Measurements from ENCODE around the gene ENDOD1. TPM values are rescaled to one million over a fixed set of nuclear protein-coding genes. Genes with fewer than 3 reads are reported as not detected.

Gene ENDOD1
- total RNA-seq, 1 donor from 2014 or later = 29.8 TPM

DNA sequence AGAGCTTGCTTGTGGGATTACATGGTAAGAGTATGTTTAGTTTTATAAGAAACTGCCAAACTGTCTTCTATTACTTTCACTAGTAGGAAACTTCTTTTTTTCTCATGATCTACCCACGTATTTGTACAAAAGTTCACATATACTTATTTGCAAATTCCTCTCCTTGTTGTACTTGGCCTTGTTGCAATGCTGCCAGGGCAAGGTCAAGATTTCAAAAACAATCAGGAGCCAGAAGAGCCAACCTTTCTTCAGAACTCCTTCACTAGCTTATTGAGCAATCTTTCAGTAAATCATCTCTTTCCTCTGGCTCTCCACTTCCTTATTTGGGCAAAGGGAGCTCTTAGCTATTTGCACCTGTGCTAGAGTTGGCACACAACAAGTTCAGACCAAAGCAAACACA is 13.2 kb upstream of the ENDOD1 start:
- H3K9ac ChIP-seq (ENCODE audit: low read length) = no peak overlapping the region
- peak overlapping the region; percentile 27 for H3K4me2 ChIP-seq (ENCODE audit: low read length)
- peak; percentile 84 for DNase-seq (ENCODE audit: low read depth)
- H3K27me3 ChIP-seq (ENCODE audit: insufficient read depth, low read length) = no peaks in the 10 kb centered on the region
- H3K27me3 Mint-ChIP-seq (ENCODE audit: low read depth, unreplicated experiment) = no peaks in the 10 kb centered on the region
- H4K20me1 ChIP-seq (ENCODE audit: insufficient read depth, low read length) = no peaks in the 10 kb centered on the region
- H3K36me3 ChIP-seq (ENCODE audit: insufficient read depth, low read length) = no peaks in the 10 kb centered on the region
- no peaks in the 10 kb centered on the region for H3K9me3 ChIP-seq (ENCODE audit: insufficient read depth, low read depth, low read length)
- H3K4me3 ChIP-seq (ENCODE audit: insufficient read depth, low read depth, low read length) = no peak overlapping the region
- H3K9me3 Mint-ChIP-seq (ENCODE audit: unreplicated experiment) = no peaks in the 10 kb centered on the region
- TF ChIP-seq, protein P1, sequence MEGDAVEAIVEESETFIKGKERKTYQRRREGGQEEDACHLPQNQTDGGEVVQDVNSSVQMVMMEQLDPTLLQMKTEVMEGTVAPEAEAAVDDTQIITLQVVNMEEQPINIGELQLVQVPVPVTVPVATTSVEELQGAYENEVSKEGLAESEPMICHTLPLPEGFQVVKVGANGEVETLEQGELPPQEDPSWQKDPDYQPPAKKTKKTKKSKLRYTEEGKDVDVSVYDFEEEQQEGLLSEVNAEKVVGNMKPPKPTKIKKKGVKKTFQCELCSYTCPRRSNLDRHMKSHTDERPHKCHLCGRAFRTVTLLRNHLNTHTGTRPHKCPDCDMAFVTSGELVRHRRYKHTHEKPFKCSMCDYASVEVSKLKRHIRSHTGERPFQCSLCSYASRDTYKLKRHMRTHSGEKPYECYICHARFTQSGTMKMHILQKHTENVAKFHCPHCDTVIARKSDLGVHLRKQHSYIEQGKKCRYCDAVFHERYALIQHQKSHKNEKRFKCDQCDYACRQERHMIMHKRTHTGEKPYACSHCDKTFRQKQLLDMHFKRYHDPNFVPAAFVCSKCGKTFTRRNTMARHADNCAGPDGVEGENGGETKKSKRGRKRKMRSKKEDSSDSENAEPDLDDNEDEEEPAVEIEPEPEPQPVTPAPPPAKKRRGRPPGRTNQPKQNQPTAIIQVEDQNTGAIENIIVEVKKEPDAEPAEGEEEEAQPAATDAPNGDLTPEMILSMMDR (IDR thresholded peaks at IDR 0.05; ENCODE audit: insufficient read depth, low read depth, low read length) = no peak
- TF ChIP-seq EZH2 (IDR thresholded peaks at IDR 0.05; ENCODE audit: insufficient read depth, low read length) = no peak
- H2AFZ ChIP-seq (ENCODE audit: low read depth, low read length) = no peak overlapping the region
- no peak overlapping the region for H3K27ac Mint-ChIP-seq (ENCODE audit: unreplicated experiment)
- H3K4me1 Mint-ChIP-seq (ENCODE audit: low read depth, unreplicated experiment) = peaks cover 19% of the 10 kb centered on the region
- peaks cover 3% of the 10 kb centered on the region for H3K36me3 Mint-ChIP-seq (ENCODE audit: low read depth, unreplicated experiment)
- no peak overlapping the region for H3K27ac ChIP-seq (ENCODE audit: low read depth, low read length)
- H3K4me1 ChIP-seq (ENCODE audit: insufficient read depth, low read length) = peaks cover 11% of the 10 kb centered on the region
- H3K4me3 Mint-ChIP-seq (ENCODE audit: unreplicated experiment) = no peak overlapping the region
- H3K79me2 ChIP-seq (ENCODE audit: insufficient read depth, low read length) = no peaks in the 10 kb centered on the region
- FAIRE-seq = no peak

- H4K20me1 ChIP-seq (ENCODE audit: insufficient read depth, low read length) = no peaks in the 10 kb centered on the region
- no peak for FAIRE-seq
- no peak overlapping the region for H3K4me3 Mint-ChIP-seq (ENCODE audit: unreplicated experiment)
- no peak overlapping the region for H3K9ac ChIP-seq (ENCODE audit: low read length)
- peaks cover 11% of the 10 kb centered on the region for H3K4me1 ChIP-seq (ENCODE audit: insufficient read depth, low read length)
- TF ChIP-seq EZH2 (IDR thresholded peaks at IDR 0.05; ENCODE audit: insufficient read depth, low read length) = no peak
- TF ChIP-seq, protein P1 (IDR thresholded peaks at IDR 0.05; ENCODE audit: insufficient read depth, low read depth, low read length) = no peak
- no peak for DNase-seq (ENCODE audit: low read depth)
- no peaks in the 10 kb centered on the region for H3K27me3 Mint-ChIP-seq (ENCODE audit: low read depth, unreplicated experiment)
- H3K27me3 ChIP-seq (ENCODE audit: insufficient read depth, low read length) = no peaks in the 10 kb centered on the region
- H3K4me3 ChIP-seq (ENCODE audit: insufficient read depth, low read depth, low read length) = no peak overlapping the region
- no peaks in the 10 kb centered on the region for H3K36me3 ChIP-seq (ENCODE audit: insufficient read depth, low read length)
- peaks cover 3% of the 10 kb centered on the region for H3K36me3 Mint-ChIP-seq (ENCODE audit: low read depth, unreplicated experiment)
- H3K4me1 Mint-ChIP-seq (ENCODE audit: low read depth, unreplicated experiment) = peaks cover 23% of the 10 kb centered on the region
- no peaks in the 10 kb centered on the region for H3K9me3 ChIP-seq (ENCODE audit: insufficient read depth, low read depth, low read length)
- H3K9me3 Mint-ChIP-seq (ENCODE audit: unreplicated experiment) = no peaks in the 10 kb centered on the region
- H3K79me2 ChIP-seq (ENCODE audit: insufficient read depth, low read length) = no peaks in the 10 kb centered on the region
- no peak overlapping the region for H3K27ac ChIP-seq (ENCODE audit: low read depth, low read length)
- no peak overlapping the region for H2AFZ ChIP-seq (ENCODE audit: low read depth, low read length)
- H3K27ac Mint-ChIP-seq (ENCODE audit: unreplicated experiment) = no peak overlapping the region
- no peak overlapping the region for H3K4me2 ChIP-seq (ENCODE audit: low read length)
These were observed 12.7 kb upstream of the ENDOD1 start for GRCh38 chr11:95076981-95077380.

DNA sequence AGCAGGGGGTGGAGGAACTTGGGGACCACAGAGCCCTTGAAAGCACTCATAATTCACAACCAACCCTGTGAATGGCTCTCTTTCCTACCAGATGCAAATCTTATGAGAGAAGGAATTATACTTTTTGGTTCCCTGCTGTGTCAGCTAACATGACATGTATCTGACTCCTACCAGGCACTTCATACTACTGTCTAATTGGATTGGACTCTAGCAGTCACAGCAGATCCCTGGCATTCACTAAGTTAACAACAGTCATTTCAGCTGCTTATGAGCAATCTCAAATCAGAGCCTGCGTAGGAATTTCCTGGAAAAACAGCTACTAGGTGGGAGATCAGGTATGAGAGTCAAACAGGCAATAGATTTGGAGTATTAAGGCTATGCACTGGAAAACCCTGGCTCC is 11.1 kb upstream of the ENDOD1 start:
- no peaks in the 10 kb centered on the region for H4K20me1 ChIP-seq (ENCODE audit: insufficient read depth, low read length)
- H3K9me3 ChIP-seq (ENCODE audit: insufficient read depth, low read depth, low read length) = no peaks in the 10 kb centered on the region
- Mint-ChIP-seq H3K9me3 (ENCODE audit: unreplicated experiment) (no peaks in the 10 kb centered on the region), H3K27me3 (ENCODE audit: low read depth, unreplicated experiment) (no peaks in the 10 kb centered on the region), H3K4me3 (ENCODE audit: unreplicated experiment) (no peak overlapping the region), H3K27ac (ENCODE audit: unreplicated experiment) (no peak overlapping the region), H3K36me3 (ENCODE audit: low read depth, unreplicated experiment) (peaks cover 2% of the 10 kb centered on the region), H3K4me1 (ENCODE audit: low read depth, unreplicated experiment) (peaks cover 28% of the 10 kb centered on the region)
- H3K9ac ChIP-seq (ENCODE audit: low read length) = no peak overlapping the region
- no peaks in the 10 kb centered on the region for H3K27me3 ChIP-seq (ENCODE audit: insufficient read depth, low read length)
- FAIRE-seq = no peak
- TF ChIP-seq, protein P1 (IDR thresholded peaks at IDR 0.05; ENCODE audit: insufficient read depth, low read depth, low read length) = no peak
- no peak for TF ChIP-seq EZH2 (IDR thresholded peaks at IDR 0.05; ENCODE audit: insufficient read depth, low read length)
- H3K4me3 ChIP-seq (ENCODE audit: insufficient read depth, low read depth, low read length) = no peak overlapping the region
- peaks cover 11% of the 10 kb centered on the region for H3K4me1 ChIP-seq (ENCODE audit: insufficient read depth, low read length)
- no peak overlapping the region for H3K27ac ChIP-seq (ENCODE audit: low read depth, low read length)
- no peak for DNase-seq (ENCODE audit: low read depth)
- H3K79me2 ChIP-seq (ENCODE audit: insufficient read depth, low read length) = no peaks in the 10 kb centered on the region
- no peak overlapping the region for H2AFZ ChIP-seq (ENCODE audit: low read depth, low read length)
- no peak overlapping the region for H3K4me2 ChIP-seq (ENCODE audit: low read length)
- H3K36me3 ChIP-seq (ENCODE audit: insufficient read depth, low read length) = no peaks in the 10 kb centered on the region

Measured in astrocyte (in vitro differentiated cells and primary cell).